Measurements from ENCODE around the gene XYLT2.
"Not testable (repeated sequence)": the region's sequence is repeated elsewhere in the genome, so short reads cannot be mapped to it uniquely, and the experiment has no call there.

XYLT2 gene

DNA sequence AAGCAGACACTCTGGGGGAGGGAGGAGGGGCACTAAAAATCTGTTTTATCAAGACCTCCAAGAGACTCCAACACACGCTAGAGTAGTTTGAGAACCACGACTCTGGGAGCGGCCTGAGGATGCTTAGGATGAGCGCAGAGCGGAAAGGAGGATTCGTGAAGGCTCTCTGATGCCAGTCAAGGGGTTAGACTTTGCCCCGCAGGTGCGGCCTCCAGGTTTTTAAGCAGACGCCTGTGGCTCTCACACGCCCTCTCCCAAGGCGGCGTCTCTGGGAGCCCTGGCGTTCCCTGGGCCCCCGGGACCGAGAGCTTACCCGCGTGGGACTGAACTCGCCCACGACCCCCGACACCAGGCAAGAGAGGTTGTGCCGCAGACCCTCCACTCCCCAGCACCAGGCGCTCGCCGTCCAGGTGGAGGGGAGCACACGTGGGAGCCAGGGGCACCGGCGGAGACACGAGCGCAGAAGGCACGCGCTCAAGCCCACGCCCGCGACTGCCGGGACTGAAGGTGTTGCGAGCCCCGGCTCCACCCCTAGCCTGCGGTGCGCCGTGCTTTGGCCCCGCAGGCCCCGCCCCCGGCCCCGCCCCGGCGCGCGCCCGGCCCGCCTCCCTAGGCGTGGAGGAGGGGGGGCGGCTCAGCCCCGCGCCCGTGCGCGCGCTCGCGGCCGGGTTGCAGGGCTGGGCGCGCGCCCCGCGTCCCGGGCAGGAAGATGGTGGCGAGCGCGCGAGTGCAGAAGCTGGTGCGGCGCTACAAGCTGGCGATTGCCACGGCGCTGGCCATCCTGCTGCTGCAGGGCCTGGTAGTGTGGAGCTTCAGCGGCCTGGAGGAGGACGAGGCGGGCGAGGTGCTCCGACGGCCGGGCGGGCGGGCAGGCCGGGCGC lies at the start of gene XYLT2:
Gene XYLT2, plus strand, starts transcription at position 695 of the 881 bp plus-strand sequence. Its CDS starts 15 bp downstream, at position 710.
- DNase-seq (ENCODE audit: low spot score), result peak; percentile 91

- DNase-seq (ENCODE audit: low spot score), result peak; percentile 79
Measured at GRCh38 chr17:50297407-50297865, 48.5 kb upstream of the XYLT2 start.

- DNase-seq (ENCODE audit: low spot score), result no peak
Measured at GRCh38 chr17:50298018-50298417, 47.9 kb upstream of the XYLT2 start.

DNA sequence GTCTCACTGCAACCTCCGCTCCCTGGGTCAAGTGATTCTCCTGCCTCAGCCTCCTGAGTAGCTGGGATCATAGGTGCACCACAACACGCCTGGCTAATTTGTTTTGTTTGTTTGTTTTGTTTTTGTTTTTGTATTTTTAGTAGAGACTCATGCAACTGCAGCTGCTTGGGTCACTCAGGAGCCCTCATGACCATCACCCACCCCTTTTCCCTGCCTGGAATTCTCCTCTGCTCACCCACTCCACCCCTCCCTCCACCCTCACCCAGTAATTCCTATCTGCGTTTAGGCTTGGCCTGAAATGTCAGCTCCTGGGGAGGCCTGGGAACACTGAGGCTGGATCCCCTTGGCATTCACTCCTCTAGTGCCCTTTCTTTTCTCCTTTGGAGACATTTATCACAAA lies 46.1 kb upstream of the XYLT2 start:
- DNase-seq (ENCODE audit: low spot score), result no peak

DNA sequence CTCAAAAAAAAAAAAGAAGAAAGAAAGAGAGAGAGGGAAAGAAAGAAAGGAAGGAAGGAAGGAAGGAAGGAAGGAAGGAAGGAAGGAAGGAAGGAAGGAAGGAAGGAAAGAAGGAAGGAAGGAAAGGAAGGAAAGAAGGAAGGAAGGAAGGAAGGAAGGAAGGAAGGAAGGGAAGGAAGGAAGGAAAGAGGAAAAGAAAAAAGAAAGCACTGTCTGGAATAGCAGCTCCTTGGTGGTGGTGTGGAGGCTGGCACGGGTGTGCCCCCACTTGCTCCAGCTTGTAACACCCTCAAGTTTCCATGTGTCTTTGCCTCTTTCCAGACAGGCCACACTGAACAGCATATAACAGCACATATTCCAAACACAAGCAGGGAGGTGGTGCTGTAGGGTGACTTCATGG lies 45.1 kb upstream of the XYLT2 start:
- not testable (repeated sequence) for DNase-seq (ENCODE audit: low spot score)

DNA sequence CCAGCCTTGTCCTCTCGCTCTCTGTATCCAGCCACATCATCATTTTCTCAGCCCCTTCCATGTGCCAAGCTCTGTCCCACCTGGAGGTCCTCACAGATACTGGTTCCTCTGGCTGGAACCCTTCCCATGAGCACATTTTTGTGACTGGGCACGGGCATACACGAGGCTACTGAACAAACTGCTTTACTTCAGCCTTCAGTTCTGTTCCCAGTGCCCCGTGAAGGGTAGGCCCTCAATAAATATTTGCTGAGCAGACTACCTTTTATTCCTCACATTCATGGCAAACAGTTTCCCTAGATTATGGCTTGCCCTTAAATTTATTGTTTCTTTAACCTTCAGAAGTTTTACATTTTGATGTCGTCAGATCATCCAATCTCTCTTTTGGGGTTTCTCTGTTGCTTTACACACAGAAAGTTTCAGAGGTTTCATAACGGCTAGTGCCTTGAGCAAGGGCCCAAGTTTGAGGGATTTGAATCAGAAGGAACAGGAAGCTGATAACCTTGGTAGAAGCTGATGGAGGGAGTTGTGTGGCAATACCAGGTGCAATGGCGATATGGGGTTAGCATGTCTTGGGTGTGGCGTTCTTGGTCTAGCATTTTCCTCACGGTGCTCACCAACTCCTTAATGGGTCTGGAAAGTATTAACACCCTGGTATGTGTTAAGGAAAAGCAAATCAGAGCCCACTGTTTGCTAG lies 43.9 kb upstream of the XYLT2 start:
- DNase-seq (ENCODE audit: low spot score), result no peak

GRCh38 chr17:50303051-50303450 lies 42.9 kb upstream of the XYLT2 start:
- no peak for DNase-seq (ENCODE audit: low spot score)

DNA sequence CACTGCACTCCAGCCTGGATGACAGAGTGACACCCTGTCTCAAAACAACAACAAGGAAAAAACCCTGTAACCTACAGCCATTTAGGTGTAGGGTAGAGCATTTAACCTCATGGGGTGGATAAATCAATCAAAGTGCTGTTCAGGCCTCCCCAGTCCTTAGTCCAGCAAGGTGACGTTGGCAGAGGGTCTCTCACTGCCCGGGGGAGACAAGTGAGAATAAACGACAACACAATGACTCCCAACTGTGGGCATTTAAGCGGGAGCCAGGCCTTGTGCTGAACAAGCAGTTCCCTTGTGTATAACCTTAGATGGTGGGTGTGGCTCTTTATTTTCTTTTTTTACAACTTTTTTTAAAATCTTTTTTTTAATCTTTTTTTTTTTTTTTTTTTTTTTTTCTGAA lies 42.3 kb upstream of the XYLT2 start:
- no peak for DNase-seq (ENCODE audit: low spot score)

GRCh38 chr17:50304781-50305404 lies 41.0 kb upstream of the XYLT2 start:
- DNase-seq (ENCODE audit: low spot score), result no peak

- DNase-seq (ENCODE audit: low spot score), result no peak
Measured at GRCh38 chr17:50307654-50308053, 38.3 kb upstream of the XYLT2 start.

- no peak for DNase-seq (ENCODE audit: low spot score)
Measured at GRCh38 chr17:50308666-50309065, 37.3 kb upstream of the XYLT2 start.

GRCh38 chr17:50310455-50311111 lies 35.3 kb upstream of the XYLT2 start:
- no peak for DNase-seq (ENCODE audit: low spot score)

DNA sequence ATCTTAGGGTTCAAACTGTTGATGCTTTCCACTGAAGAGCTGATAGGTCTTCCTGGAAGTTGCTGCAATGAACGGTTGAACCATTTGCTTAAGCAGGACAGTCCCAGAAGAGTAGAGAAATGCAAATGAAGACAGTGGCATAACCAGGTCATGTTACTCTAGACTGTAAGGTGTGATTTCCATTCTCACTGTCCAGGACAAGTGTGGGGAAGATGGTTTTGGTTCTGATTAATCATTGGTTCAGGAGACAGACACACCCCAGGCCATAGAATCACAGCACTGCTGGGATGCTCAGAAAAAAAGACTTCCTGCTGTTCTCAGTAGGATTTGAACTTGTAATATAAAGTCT lies 34.8 kb upstream of the XYLT2 start:
- DNase-seq (ENCODE audit: low spot score), result no peak

DNA sequence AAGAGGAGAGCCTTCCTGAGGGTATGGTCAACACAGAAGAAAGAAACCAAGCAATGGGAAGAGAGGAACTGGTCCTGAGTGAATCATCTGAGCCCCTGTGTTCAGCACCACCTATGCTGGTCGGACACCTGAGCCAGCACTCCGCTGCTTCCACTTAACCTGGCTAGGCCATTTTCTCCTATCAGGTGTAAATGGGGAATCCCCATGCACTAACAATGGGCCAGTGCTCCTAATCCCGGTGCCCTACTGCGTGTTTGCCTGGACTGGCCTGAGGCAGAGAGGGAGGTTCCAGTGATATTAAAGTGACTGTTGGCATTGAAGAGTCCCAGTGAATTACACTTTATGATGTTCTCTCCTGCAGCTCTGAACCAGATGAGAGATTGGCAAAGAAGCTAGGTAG lies 34.4 kb upstream of the XYLT2 start:
- no peak for DNase-seq (ENCODE audit: low spot score)

DNA sequence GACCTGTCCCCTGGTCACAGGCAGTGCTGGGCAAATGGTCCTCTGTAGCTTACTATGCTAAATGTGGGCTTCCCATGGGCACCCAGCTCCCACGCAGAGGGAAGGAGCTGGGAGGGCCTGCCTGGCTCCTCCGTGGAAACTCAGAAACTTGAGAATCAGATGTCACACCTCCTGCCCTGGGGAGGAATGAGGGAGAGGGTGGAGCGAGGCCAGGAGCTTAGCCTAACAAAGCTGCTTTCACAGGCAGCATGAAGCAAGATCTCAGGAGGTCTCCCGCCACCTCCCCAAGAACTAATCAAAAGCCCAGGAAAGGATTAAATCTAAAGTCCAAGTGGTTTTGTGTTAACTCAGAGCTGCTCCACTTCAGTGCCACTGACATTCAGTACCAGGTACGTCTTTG lies 33.6 kb upstream of the XYLT2 start:
- no peak for DNase-seq (ENCODE audit: low spot score)

- no peak for DNase-seq (ENCODE audit: low spot score)
Measured at GRCh38 chr17:50314456-50315011, 31.4 kb upstream of the XYLT2 start.

GRCh38 chr17:50316016-50316587 lies 29.8 kb upstream of the XYLT2 start:
- no peak for DNase-seq (ENCODE audit: low spot score)

- not testable (repeated sequence) for DNase-seq (ENCODE audit: low spot score)
Measured at GRCh38 chr17:50316660-50317059, 29.3 kb upstream of the XYLT2 start.

DNA sequence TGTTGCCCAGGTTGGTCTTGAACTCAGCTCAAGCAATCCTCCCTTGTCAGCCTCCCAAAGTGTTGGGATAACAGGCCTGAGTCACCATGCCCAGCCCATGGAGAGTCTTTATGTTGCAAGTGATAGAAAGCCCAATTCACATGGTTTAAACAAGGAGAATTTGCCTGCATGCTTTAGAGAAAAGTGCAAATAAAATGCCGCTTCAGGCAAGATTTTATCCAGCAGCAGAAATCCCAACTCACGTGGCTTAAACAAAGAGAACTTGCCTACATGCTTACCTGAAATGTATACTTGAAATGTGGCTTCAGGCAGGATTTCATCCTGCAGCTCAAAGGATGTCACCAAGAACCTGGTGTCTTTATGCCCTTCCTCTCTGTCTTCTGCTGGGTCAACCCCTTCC lies 28.8 kb upstream of the XYLT2 start:
- no peak for DNase-seq (ENCODE audit: low spot score)

DNA sequence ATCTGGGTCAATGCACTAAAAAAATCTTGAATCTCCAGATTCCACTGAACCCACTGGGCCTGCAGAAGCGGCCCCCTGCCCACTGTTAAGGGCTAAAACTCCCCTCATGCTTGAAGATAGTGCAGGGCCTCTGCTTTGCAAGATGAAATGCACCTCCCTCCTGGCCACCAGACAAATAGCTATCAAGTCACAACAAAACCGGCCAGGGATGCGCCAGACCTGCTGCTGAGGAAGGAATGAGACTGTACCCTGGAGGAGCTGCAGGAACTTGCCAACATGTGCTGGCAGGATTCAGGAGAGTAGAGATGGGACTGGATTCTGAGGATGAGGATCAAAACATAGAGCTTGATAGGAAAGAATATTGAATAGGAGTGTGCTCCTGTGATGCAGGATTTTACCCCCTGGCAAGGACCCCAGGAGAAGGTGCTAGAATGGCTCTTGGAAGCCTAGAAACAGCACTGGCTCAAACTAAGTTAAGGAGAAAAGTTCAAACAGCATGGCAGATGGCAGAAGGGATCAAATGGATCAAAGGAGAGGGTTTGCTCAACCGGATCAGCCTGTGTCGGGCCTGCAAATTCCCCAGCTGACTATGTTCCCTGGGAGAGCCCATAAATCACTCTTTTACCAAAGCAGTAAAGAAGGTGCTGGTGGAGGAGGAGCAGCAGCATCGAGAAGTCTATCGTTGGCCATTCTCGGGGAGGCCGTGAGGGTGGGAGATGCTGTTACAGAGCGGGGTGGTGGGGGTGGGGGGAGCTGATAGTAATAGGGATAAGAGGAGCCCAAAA lies 27.2 kb upstream of the XYLT2 start:
- DNase-seq (ENCODE audit: low spot score), result no peak

All from CD4-positive, alpha-beta T cell treated with Interleukin-2 at 100 ng/mL for 4 hours (primary cell).